HUES64 (cell line): Measurements from ENCODE around the gene DNAJC5G.
"Not testable (repeated sequence)": the region's sequence is repeated elsewhere in the genome, so short reads cannot be mapped to it uniquely, and the experiment has no call there.

Experiments used
- H3K27ac ChIP-seq: 2 replicates; pipeline ENCODE4 v1.7.0; 2013; ENCODE audit warnings: low read depth, low read length, inconsistent platforms
- H3K27me3 ChIP-seq: 2 replicates; pipeline ENCODE4 v1.6.1; 2013; ENCODE audit warnings: mild to moderate bottlenecking, low read length; ENCODE audit not compliant: insufficient read depth
- H3K36me3 ChIP-seq: 2 replicates; pipeline ENCODE4 v1.6.1; 2013; ENCODE audit warnings: mild to moderate bottlenecking, low read length; ENCODE audit not compliant: insufficient read depth
- H3K4me1 ChIP-seq: 2 replicates; pipeline ENCODE4 v1.6.1; 2013; ENCODE audit warnings: mild to moderate bottlenecking, low read length, moderate library complexity; ENCODE audit not compliant: insufficient read depth
- H3K4me3 ChIP-seq: 2 replicates; pipeline ENCODE4 v1.5.1; 2013; ENCODE audit warnings: mild to moderate bottlenecking, low read length, moderate library complexity
- H3K9ac ChIP-seq: 2 replicates; pipeline ENCODE4 v1.6.1; 2013; ENCODE audit warnings: mild to moderate bottlenecking, low read depth, low read length
- H3K9me3 ChIP-seq: 2 replicates; pipeline ENCODE4 v1.6.1; 2013; ENCODE audit warnings: low read depth, low read length; ENCODE audit not compliant: insufficient read depth
- WGBS: fragments of 150-250, 120-280 bp; methylation state at CpG from one replicate; pipeline ENCODE4 v1.1.7; 2013; ENCODE audit warnings: missing lambda C conversion rate; 5-methylcytosine and 5-hydroxymethylcytosine counted together

The DNAJC5G gene

GRCh38 chr2:27309651-27310050 is 34.4 kb downstream of the DNAJC5G start:
- H3K27me3 ChIP-seq = peaks cover 46% of the 10 kb centered on the region
- 94% methylated on average over 6 of the region's 6 CpGs for WGBS
- H3K4me1 ChIP-seq = 0 out of 2 replicates have a peak, but pooled peaks cover 6% of the 10 kb centered on the region

GRCh38 chr2:27312152-27312551 is 36.9 kb downstream of the DNAJC5G start:
- H3K9ac ChIP-seq = no peak overlapping the region
- WGBS = 96% methylated on average over 3 of the region's 3 CpGs
- H3K4me1 ChIP-seq = 0 out of 2 replicates have a peak, but pooled peaks cover 3% of the 10 kb centered on the region
- H3K27ac ChIP-seq = no peak overlapping the region
- no peaks in the 10 kb centered on the region for H3K9me3 ChIP-seq
- H3K36me3 ChIP-seq = peaks cover 3% of the 10 kb centered on the region; the same call in 1 of the 2 replicates
- no peak overlapping the region for H3K4me3 ChIP-seq
- H3K27me3 ChIP-seq = peaks cover 21% of the 10 kb centered on the region

More at GRCh38 chr2:27309651-27310050, 34.4 kb downstream of the DNAJC5G start:
- Histone ChIP-seq H3K9me3 (no peaks in the 10 kb centered on the region), H3K27ac (no peak overlapping the region), H3K4me3 (no peak overlapping the region), H3K9ac (no peak overlapping the region), H3K36me3 (peaks cover 3% of the 10 kb centered on the region; the same call in 1 of the 2 replicates)

- WGBS = 90% methylated on average over 7 of the region's 8 CpGs
- H3K4me3 ChIP-seq = no peak overlapping the region
- H3K36me3 ChIP-seq = peaks cover 3% of the 10 kb centered on the region; the same call in 1 of the 2 replicates
- H3K4me1 ChIP-seq = no peaks in the 10 kb centered on the region
- H3K27me3 ChIP-seq = peaks cover 2% of the 10 kb centered on the region; the same call in 1 of the 2 replicates
- H3K9me3 ChIP-seq = no peaks in the 10 kb centered on the region
- H3K9ac ChIP-seq = no peak overlapping the region
- H3K27ac ChIP-seq = no peak overlapping the region
Observed at GRCh38 chr2:27313882-27314645, 38.8 kb downstream of the DNAJC5G start.

GRCh38 chr2:27314709-27315108 is 39.5 kb downstream of the DNAJC5G start:
- H3K9ac ChIP-seq = no peak overlapping the region
- no peaks in the 10 kb centered on the region; the same call in 1 of the 2 replicates for H3K36me3 ChIP-seq
- H3K4me1 ChIP-seq = no peaks in the 10 kb centered on the region
- 91% methylated on average over 9 of the region's 9 CpGs for WGBS
- H3K27me3 ChIP-seq = no peaks in the 10 kb centered on the region
- no peak overlapping the region for H3K4me3 ChIP-seq
- H3K9me3 ChIP-seq = no peaks in the 10 kb centered on the region
- H3K27ac ChIP-seq = no peak overlapping the region

GRCh38 chr2:27315122-27315521 is 39.9 kb downstream of the DNAJC5G start:
- H3K27ac ChIP-seq = no peak overlapping the region
- H3K27me3 ChIP-seq = no peaks in the 10 kb centered on the region
- no peaks in the 10 kb centered on the region; the same call in 1 of the 2 replicates for H3K36me3 ChIP-seq
- H3K9me3 ChIP-seq = no peaks in the 10 kb centered on the region
- 82% methylated on average over 7 of the region's 8 CpGs for WGBS
- H3K4me3 ChIP-seq = no peak overlapping the region
- no peak overlapping the region for H3K9ac ChIP-seq
- H3K4me1 ChIP-seq = no peaks in the 10 kb centered on the region

GRCh38 chr2:27316655-27317412 is 41.6 kb downstream of the DNAJC5G start:
- WGBS = 94% methylated on average over 12 of the region's 12 CpGs
- Histone ChIP-seq H3K27ac (no peak overlapping the region), H3K4me3 (no peak overlapping the region), H3K27me3 (no peaks in the 10 kb centered on the region), H3K9me3 (no peaks in the 10 kb centered on the region), H3K9ac (no peak overlapping the region), H3K36me3 (no peaks in the 10 kb centered on the region; the same call in 1 of the 2 replicates), H3K4me1 (peaks cover 6% of the 10 kb centered on the region; the same call in 1 of the 2 replicates)

- peaks cover 13% of the 10 kb centered on the region; the same call in 1 of the 2 replicates for H3K4me1 ChIP-seq
- 96% methylated on average over 15 of the region's 15 CpGs for WGBS
Observed at GRCh38 chr2:27319839-27320238, 44.6 kb downstream of the DNAJC5G start.

GRCh38 chr2:27320958-27321543 is 45.8 kb downstream of the DNAJC5G start:
- Histone ChIP-seq H3K27me3 (no peaks in the 10 kb centered on the region), H3K4me1 (peaks cover 13% of the 10 kb centered on the region; the same call in 1 of the 2 replicates), H3K9ac (0 out of 2 replicates have a peak overlapping the region, but pooled peaks have one; percentile 32), H3K9me3 (no peaks in the 10 kb centered on the region), H3K27ac (no peak overlapping the region), H3K4me3 (peak overlapping the region; percentile 85; the same call in 1 of the 2 replicates), H3K36me3 (peaks cover 7% of the 10 kb centered on the region)
- WGBS = 62% methylated on average over 8 of the region's 8 CpGs

More at GRCh38 chr2:27319839-27320238, 44.6 kb downstream of the DNAJC5G start:
- not testable (repeated sequence) for H3K27ac ChIP-seq, H3K27me3 ChIP-seq, H3K9ac ChIP-seq, H3K4me3 ChIP-seq, H3K9me3 ChIP-seq, H3K36me3 ChIP-seq

- H3K4me3 ChIP-seq = peak overlapping the region; percentile 85
- no peaks in the 10 kb centered on the region for H3K27me3 ChIP-seq
- peak overlapping the region; percentile 99 for H3K9ac ChIP-seq
- 7% methylated on average over 10 of the region's 10 CpGs for WGBS
- H3K9me3 ChIP-seq = no peaks in the 10 kb centered on the region
- H3K27ac ChIP-seq = peak overlapping the region; percentile 88
- peaks cover 13% of the 10 kb centered on the region; the same call in 1 of the 2 replicates for H3K4me1 ChIP-seq
- peaks cover 20% of the 10 kb centered on the region for H3K36me3 ChIP-seq
Observed at GRCh38 chr2:27322301-27322765, 47.1 kb downstream of the DNAJC5G start.

GRCh38 chr2:27322766-27323595 is 47.7 kb downstream of the DNAJC5G start, which contains the start of gene MPV17:
TSS of gene MPV17 (minus strand) at chr2:27323097. CDS start at chr2:27322517, 580 bp downstream.
- peaks cover 13% of the 10 kb centered on the region; the same call in 1 of the 2 replicates for H3K4me1 ChIP-seq
- 3% methylated on average over 39 of the region's 39 CpGs for WGBS

More at GRCh38 chr2:27322766-27323595, 47.7 kb downstream of the DNAJC5G start, which contains the start of gene MPV17:
- Histone ChIP-seq H3K9me3 (no peaks in the 10 kb centered on the region), H3K36me3 (peaks cover 25% of the 10 kb centered on the region), H3K27me3 (no peaks in the 10 kb centered on the region), H3K9ac (peak within 1 kb of the TSS; percentile 99), H3K27ac (peak within 1 kb of the TSS; percentile 88), H3K4me3 (peak within 1 kb of the TSS; percentile 85)
